ENCODE results near the gene SNRNP40. TPM values are rescaled to one million over a fixed set of nuclear protein-coding genes. Genes with fewer than 3 reads are reported as not detected.

SNRNP40 gene
- total and polyA plus RNA-seq, 7 experiments from 2014 or later = 53.5 to 104 (median 64.4) TPM

DNA sequence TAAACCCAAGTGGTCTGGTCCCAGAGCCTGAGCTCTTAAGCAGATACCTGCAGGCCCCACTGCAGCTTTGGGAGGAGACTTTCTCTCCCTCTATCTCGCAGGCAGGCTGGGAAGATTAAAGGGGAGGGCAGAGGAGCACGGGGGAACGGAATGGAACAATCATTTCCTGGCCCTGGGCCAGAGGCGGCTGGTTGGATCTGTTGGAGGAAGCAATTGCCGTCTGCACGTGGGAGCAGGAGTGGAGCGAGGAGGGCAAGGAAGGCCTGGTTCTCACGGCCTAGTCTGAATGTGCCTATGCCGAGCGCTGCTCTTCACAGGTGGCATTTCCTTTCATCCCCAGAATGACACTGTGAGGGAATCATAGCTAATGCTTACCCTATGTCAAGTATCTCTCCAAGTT is 80.6 kb downstream of the SNRNP40 start:
- H3K4me1 Mint-ChIP-seq = no peaks in the 10 kb centered on the region
- H3K4me3 Mint-ChIP-seq = no peak overlapping the region
- peaks cover 0 to 2% (median 0%) of the 10 kb centered on the region in 5 donors for H3K36me3 Mint-ChIP-seq
- no peak for DNase-seq
- Histone ChIP-seq H3K4me3 (ENCODE audit: low read length) (no peak overlapping the region), H3K4me1 (ENCODE audit: control insufficient read depth in 2 of 2, insufficient read depth in 2 of 2, low read length in 2 of 2) (no peaks in the 10 kb centered on the region), H3K27ac (ENCODE audit: low read depth, low read length) (no peak overlapping the region), H3K27me3 (ENCODE audit: control insufficient read depth in 2 of 2, insufficient read depth in 2 of 2, low read length in 2 of 2) (no peaks in the 10 kb centered on the region), H3K36me3 (ENCODE audit: control insufficient read depth in 2 of 3, insufficient read depth in 3 of 3, low read length in 3 of 3) (no peaks in the 10 kb centered on the region), H3K9me3 (ENCODE audit: control insufficient read depth in 2 of 3, low read length in 3 of 3) (no peaks in the 10 kb centered on the region)
- no peak for ATAC-seq
- peaks cover 0 to 15% (median 4%) of the 10 kb centered on the region in 11 donors for H3K9me3 Mint-ChIP-seq
- ChIA-PET POLR2A (no interaction called here), CTCF (no interaction called here)
- intact Hi-C loops (cut with micrococcal nuclease) = no loop called here
- H3K27ac Mint-ChIP-seq = no peak overlapping the region
- H3K27me3 Mint-ChIP-seq = peaks cover 3 to 10% (median 8%) of the 10 kb centered on the region in 5 donors

DNA sequence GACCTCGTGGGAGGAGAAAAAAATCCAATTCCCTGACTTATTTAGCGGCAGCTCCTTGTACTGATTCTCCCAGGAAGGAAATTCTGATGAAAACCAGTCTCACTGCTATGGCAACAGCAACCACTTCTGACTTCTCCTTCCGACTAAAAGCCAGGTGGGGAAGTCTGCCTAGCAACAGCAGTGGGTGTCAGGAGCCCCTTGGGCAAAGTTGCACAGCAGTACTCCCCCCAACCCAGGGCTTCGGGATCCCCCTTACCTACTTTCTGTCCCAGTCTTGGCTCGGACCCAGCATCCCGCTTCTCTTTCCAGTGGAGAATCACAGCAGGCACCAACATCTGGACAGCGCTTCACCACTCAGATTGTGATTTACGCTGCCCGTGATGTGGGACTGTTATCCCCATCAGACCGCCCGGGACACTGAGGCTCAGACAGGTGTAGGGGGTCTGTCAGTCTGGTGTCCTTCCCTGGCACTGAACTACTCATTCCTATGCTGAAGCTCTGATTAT is 81.5 kb downstream of the SNRNP40 start:
- no peak overlapping the region for H3K27ac Mint-ChIP-seq

DNA sequence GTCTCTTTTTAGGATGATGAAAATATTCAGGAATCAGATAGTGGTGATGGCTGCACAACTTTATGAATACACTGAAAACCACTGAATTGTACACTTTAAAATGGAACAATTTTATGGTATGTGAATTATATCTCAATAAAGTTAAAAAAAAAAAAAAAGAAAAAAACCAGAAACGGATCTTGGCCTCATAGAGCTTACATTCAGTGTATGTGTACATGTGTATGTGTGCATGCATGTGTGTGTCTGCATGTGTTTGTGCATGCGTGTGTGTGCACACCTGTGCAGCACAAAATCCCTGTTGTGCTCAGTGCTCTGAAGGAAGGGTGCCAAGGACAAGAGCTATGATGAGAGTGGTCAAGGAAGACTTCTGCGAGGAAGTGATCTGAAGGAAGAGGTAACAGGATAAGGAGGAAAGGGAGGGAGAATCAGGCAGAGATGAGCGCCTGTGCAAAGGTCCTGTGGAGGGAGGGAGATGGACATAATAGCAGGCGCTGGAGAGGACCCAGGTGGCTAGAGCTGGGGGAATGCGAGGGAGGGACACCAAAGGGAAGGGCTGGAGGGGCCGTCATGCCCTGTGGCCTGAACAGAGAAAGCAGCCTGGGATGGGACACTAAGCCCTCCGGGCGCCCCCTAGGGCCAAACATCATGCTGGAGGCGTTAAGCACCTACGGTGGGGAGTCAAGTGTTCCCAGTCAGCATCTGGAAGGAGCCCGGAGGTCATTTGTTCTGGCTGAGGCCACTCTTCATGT is 82.1 kb downstream of the SNRNP40 start:
- H3K4me3 ChIP-seq (ENCODE audit: low read length) = no peak overlapping the region
- Mint-ChIP-seq H3K36me3 (peaks cover 0 to 4% (median 0%) of the 10 kb centered on the region in 5 donors), H3K27me3 (peaks cover 3 to 13% (median 8%) of the 10 kb centered on the region in 5 donors), H3K9me3 (peaks cover 0 to 27% (median 8%) of the 10 kb centered on the region in 11 donors), H3K4me1 (no peaks in the 10 kb centered on the region), H3K4me3 (no peak overlapping the region), H3K27ac (no peak overlapping the region)
- no peak for ATAC-seq
- no peaks in the 10 kb centered on the region for H3K9me3 ChIP-seq (ENCODE audit: control insufficient read depth in 2 of 3, low read length in 3 of 3)
- intact Hi-C loops (cut with micrococcal nuclease) = no loop called here
- no peaks in the 10 kb centered on the region for H3K36me3 ChIP-seq (ENCODE audit: control insufficient read depth in 2 of 3, insufficient read depth in 3 of 3, low read length in 3 of 3)
- H3K27ac ChIP-seq (ENCODE audit: low read depth, low read length) = no peak overlapping the region
- ChIA-PET POLR2A (no interaction called here), CTCF (no interaction called here)
- no peak for DNase-seq
- H3K4me1 ChIP-seq (ENCODE audit: control insufficient read depth in 2 of 2, insufficient read depth in 2 of 2, low read length in 2 of 2) = no peaks in the 10 kb centered on the region
- no peaks in the 10 kb centered on the region for H3K27me3 ChIP-seq (ENCODE audit: control insufficient read depth in 2 of 2, insufficient read depth in 2 of 2, low read length in 2 of 2)

More for the DNA sequence above, 81.5 kb downstream of the SNRNP40 start:
- Histone ChIP-seq H3K9me3 (ENCODE audit: control insufficient read depth in 2 of 3, low read length in 3 of 3) (no peaks in the 10 kb centered on the region), H3K27me3 (ENCODE audit: control insufficient read depth in 2 of 2, insufficient read depth in 2 of 2, low read length in 2 of 2) (no peaks in the 10 kb centered on the region), H3K4me1 (ENCODE audit: control insufficient read depth in 2 of 2, insufficient read depth in 2 of 2, low read length in 2 of 2) (no peaks in the 10 kb centered on the region), H3K27ac (ENCODE audit: low read depth, low read length) (no peak overlapping the region), H3K4me3 (ENCODE audit: low read length) (no peak overlapping the region), H3K36me3 (ENCODE audit: control insufficient read depth in 2 of 3, insufficient read depth in 3 of 3, low read length in 3 of 3) (no peaks in the 10 kb centered on the region)
- Mint-ChIP-seq H3K4me3 (no peak overlapping the region), H3K27me3 (peaks cover 3 to 13% (median 8%) of the 10 kb centered on the region in 5 donors), H3K36me3 (peaks cover 0 to 4% (median 0%) of the 10 kb centered on the region in 5 donors), H3K9me3 (peaks cover 0 to 23% (median 8%) of the 10 kb centered on the region in 11 donors), H3K4me1 (no peaks in the 10 kb centered on the region)
- no peak for DNase-seq
- ChIA-PET CTCF (no interaction called here), POLR2A (no interaction called here)
- intact Hi-C loops (cut with micrococcal nuclease) = no loop called here
- ATAC-seq = no peak

Other genes with a start within 250 kb of the SNRNP40 start
- 100 to 1,000 TPM; 114 to 226 (median 174) TPM for gene PUM1, start 231.1 kb downstream of the SNRNP40 start, total RNA-seq
- gene PUM1, start 231.1 kb downstream of the SNRNP40 start, polyA plus RNA-seq = 100 to 1,000 TPM; 123 to 146 TPM
- not detected for gene NKAIN1, start 56.9 kb downstream of the SNRNP40 start, total RNA-seq
- not detected for gene NKAIN1, start 56.9 kb downstream of the SNRNP40 start, polyA plus RNA-seq
- gene ZCCHC17, start 244 bp upstream of the SNRNP40 start, total RNA-seq = 10 to 100 TPM; 10.3 to 23.8 (median 20.1) TPM
- 10 to 100 TPM; 43.1 to 43.4 TPM for gene ZCCHC17, start 244 bp upstream of the SNRNP40 start, polyA plus RNA-seq
- under 1 TPM in 1 of 5 experiments, not detected in 4; 0.67 TPM for gene FABP3, start 76.3 kb upstream of the SNRNP40 start, total RNA-seq
- not detected for gene FABP3, start 76.3 kb upstream of the SNRNP40 start, polyA plus RNA-seq
- 1 to 10 TPM in 1 of 5 experiments, under 1 TPM in 2, not detected in 2; 0.22 to 2.7 (median 0.34) TPM for gene SERINC2, start 116.4 kb upstream of the SNRNP40 start, total RNA-seq
- gene SERINC2, start 116.4 kb upstream of the SNRNP40 start, polyA plus RNA-seq = not detected